Measurements from ENCODE around the gene PRSS27. TPM values are rescaled to one million over a fixed set of nuclear protein-coding genes. Genes with fewer than 3 reads are reported as not detected.
A peak's percentile ranks its signal among the peaks of the same experiment; 100 is the strongest.
"Not testable (repeated sequence)": the region's sequence is repeated elsewhere in the genome, so short reads cannot be mapped to it uniquely, and the experiment has no call there.

Gene PRSS27
- total RNA-seq, 4 donors from 2014 or later, result 0.49 to 0.55 TPM; not detected in 2

- Histone ChIP-seq H3K27ac (peak overlapping the region in 3 of 4 donors; percentile 3 to 83 (median 15)), H3K9me3 (no peaks in the 10 kb centered on the region), H3K27me3 (no peaks in the 10 kb centered on the region), H3K36me3 (no peaks in the 10 kb centered on the region), H3K4me3 (no peak overlapping the region), H3K4me1 (peaks cover 27 to 29% of the 10 kb centered on the region in 2 donors)
- TF ChIP-seq POLR2A (IDR thresholded peaks at IDR 0.05), result no peak
- TF ChIP-seq, protein P1, sequence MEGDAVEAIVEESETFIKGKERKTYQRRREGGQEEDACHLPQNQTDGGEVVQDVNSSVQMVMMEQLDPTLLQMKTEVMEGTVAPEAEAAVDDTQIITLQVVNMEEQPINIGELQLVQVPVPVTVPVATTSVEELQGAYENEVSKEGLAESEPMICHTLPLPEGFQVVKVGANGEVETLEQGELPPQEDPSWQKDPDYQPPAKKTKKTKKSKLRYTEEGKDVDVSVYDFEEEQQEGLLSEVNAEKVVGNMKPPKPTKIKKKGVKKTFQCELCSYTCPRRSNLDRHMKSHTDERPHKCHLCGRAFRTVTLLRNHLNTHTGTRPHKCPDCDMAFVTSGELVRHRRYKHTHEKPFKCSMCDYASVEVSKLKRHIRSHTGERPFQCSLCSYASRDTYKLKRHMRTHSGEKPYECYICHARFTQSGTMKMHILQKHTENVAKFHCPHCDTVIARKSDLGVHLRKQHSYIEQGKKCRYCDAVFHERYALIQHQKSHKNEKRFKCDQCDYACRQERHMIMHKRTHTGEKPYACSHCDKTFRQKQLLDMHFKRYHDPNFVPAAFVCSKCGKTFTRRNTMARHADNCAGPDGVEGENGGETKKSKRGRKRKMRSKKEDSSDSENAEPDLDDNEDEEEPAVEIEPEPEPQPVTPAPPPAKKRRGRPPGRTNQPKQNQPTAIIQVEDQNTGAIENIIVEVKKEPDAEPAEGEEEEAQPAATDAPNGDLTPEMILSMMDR (IDR thresholded peaks at IDR 0.05 in 4 of 5, conservative IDR thresholded peaks at IDR 0.05 in 1 of 5), result no peak
- DNase-seq (no peak), ATAC-seq (no peak)
- in situ Hi-C loops (cut with MboI; ENCODE audit: low sequenced_read_pairs in 4 of 4), result no loop called here
- intact Hi-C loops (cut with DNase I; ENCODE audit: low total_unique reads), result loop anchor here (10.0 kb wide), 2 partner anchors 140 to 190 kb away; partner anchors contain the start of genes CEMP1 and PDPK1
Measured at GRCh38 chr16:2675021-2675420, 45.0 kb downstream of the PRSS27 start.

DNA sequence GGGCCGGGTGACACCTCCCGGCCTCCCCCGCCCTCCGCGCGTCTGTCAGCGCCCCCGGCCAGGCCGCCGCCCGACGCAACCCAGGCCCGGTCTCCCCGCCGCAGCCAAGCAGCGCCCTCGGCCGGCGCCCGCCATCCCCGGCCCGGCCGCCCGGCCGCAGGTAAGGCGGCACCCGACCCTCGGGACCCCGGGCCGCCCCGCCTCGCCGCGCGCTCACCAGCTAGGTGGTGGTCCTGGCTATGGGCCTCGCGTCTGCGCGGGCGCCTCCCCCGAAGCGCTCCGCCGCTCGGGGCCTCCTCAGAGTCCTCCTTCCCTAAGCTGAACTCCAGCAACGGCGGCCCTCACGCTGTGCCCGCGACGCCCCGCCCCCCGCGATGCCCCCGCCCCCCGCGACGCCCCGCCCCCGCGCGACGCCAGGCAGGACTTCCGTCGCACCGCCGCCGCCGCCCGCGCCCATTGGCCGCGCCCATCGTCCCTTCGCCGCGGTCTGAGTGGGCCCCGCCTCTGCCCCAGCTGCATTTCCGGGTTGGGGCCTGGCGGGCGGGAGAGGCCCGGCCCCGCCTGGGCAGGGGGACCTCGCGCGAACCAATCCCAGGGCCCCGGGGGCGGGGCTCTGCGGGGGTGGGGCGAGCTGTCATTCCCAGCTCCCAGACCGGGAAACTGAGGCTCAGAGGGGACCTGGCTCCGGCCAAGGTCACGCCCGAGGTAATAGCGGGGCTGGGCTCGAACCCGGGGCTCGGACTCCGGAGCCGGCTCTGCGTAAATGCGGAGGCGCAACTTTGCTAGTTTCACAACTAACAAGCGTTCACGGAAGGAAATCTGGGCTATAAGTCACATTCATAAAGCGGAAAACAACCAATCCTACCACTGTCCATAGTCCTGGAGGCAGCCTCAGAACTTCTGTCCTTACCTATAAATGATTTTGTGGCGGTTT is 46.7 kb downstream of the PRSS27 start:
- Histone ChIP-seq H3K9me3 (no peaks in the 10 kb centered on the region), H3K27ac (peak overlapping the region; percentile 79 to 86 (median 82)), H3K36me3 (peaks cover 0 to 12% of the 10 kb centered on the region in 2 donors), H3K4me3 (peak overlapping the region; percentile 58 to 89 (median 72)), H3K27me3 (no peaks in the 10 kb centered on the region), H3K4me1 (peaks cover 26 to 32% of the 10 kb centered on the region in 2 donors)
- intact Hi-C loops (cut with DNase I; ENCODE audit: low total_unique reads), result loop anchor here (1.0 to 10.0 kb wide), 4 partner anchors 30 to 516 kb away; partner anchors contain the start of genes CEMP1, PDPK1 and TRAF7
- TF ChIP-seq, protein P1 (IDR thresholded peaks at IDR 0.05 in 4 of 5, conservative IDR thresholded peaks at IDR 0.05 in 1 of 5), result no peak
- TF ChIP-seq POLR2A (IDR thresholded peaks at IDR 0.05), result peak; percentile 67 to 69
- DNase-seq (peak; percentile 91 to 96), ATAC-seq (peak; percentile 70 to 84)
- in situ Hi-C loops (cut with MboI; ENCODE audit: low sequenced_read_pairs in 4 of 4), result no loop called here

DNA sequence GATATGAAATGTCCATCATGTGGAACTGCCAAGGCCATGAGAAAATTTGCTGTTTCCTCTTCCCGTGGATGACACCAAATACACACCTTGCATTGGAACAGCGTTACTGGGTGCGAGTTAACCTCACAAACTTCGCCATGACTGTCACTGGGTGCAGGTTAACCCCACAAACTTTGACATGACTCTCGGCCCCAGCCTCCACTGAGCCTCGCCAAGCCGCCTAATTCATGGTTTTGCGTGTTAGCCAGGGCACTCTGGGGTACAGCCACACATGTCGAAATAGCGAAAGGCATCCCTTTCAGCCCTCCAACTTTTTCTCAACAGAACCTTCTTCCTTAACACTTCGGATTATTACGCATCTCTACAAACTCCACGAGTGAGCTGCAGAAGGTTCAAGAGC is 48.3 kb downstream of the PRSS27 start:
- Histone ChIP-seq H3K27me3 (no peaks in the 10 kb centered on the region), H3K9me3 (no peaks in the 10 kb centered on the region), H3K27ac (peak overlapping the region in 2 of 4 donors; percentile 61 to 78), H3K36me3 (peaks cover 0 to 20% of the 10 kb centered on the region in 2 donors), H3K4me3 (peak overlapping the region in 1 of 4 donors; percentile 53), H3K4me1 (peaks cover 23 to 28% of the 10 kb centered on the region in 2 donors)
- in situ Hi-C loops (cut with MboI; ENCODE audit: low sequenced_read_pairs in 4 of 4) (no loop called here), intact Hi-C loops (cut with DNase I; ENCODE audit: low total_unique reads) (loop anchor here (5.0 to 10.0 kb wide), 3 partner anchors 137 to 514 kb away; partner anchors contain the start of genes CEMP1, PDPK1 and TRAF7)
- no peak for DNase-seq
- no peak for ATAC-seq
- TF ChIP-seq, protein P1 (IDR thresholded peaks at IDR 0.05 in 4 of 5, conservative IDR thresholded peaks at IDR 0.05 in 1 of 5), result no peak
- no peak for TF ChIP-seq POLR2A (IDR thresholded peaks at IDR 0.05)

DNA sequence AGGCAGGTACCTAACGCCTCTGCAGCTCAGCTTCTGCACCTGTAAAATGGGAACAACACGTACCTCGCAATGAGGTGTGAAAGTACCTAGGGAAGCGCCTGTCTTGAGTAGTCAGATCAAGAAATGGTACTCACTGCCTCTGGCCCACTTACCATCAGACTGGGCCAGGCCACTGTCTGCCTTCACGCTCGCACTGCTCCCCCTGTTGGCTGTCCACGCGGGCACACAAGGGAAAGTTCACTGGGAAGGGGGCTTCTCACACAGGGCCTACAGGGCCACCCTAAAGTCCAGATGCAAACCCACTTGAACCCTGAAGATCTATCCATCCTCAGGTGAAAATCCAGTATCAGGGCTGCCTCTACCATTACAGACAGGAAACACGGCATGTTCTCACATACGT is 48.8 kb downstream of the PRSS27 start:
- H3K9me3 ChIP-seq; H3K4me3 ChIP-seq; in situ Hi-C loops (cut with MboI; ENCODE audit: low sequenced_read_pairs in 4 of 4); DNase-seq; H3K27me3 ChIP-seq; ATAC-seq: not testable (repeated sequence)
- Histone ChIP-seq H3K27ac (peak overlapping the region in 1 of 4 donors; percentile 78), H3K36me3 (peaks cover 0 to 20% of the 10 kb centered on the region in 2 donors), H3K4me1 (peaks cover 23 to 28% of the 10 kb centered on the region in 2 donors)
- intact Hi-C loops (cut with DNase I; ENCODE audit: low total_unique reads), result loop anchor here (5.0 to 10.0 kb wide), 3 partner anchors 136 to 514 kb away; partner anchors contain the start of genes CEMP1, PDPK1 and TRAF7

DNA sequence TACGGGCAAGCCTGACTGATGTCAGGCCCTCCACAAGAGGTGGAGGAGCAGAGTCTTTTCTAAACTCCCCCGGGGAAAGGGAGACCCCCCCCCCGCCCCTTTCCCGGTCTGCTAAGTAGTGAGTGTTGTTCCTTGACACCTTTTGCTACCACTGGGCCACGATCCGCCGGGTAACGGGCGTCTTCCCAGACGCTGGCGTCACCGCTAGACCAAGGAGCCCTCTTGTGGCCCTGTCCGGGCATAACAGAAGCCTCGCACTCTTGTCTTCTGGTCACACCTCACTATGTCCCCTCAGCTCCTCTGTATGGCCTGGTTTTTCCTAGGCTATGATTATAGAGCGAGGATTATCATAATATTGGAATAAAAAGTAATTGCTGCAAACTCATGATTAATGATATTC is 50.0 kb downstream of the PRSS27 start:
- Histone ChIP-seq H3K4me3 (peak overlapping the region in 2 of 4 donors; percentile 15 to 34), H3K36me3 (peaks cover 0 to 20% of the 10 kb centered on the region in 2 donors), H3K4me1 (peaks cover 23 to 28% of the 10 kb centered on the region in 2 donors), H3K27ac (peak overlapping the region; percentile 57 to 61 (median 59))
- H3K9me3 ChIP-seq; H3K27me3 ChIP-seq; ATAC-seq; in situ Hi-C loops (cut with MboI; ENCODE audit: low sequenced_read_pairs in 4 of 4): not testable (repeated sequence)
- intact Hi-C loops (cut with DNase I; ENCODE audit: low total_unique reads), result loop anchor here (5.0 to 10.0 kb wide), 3 partner anchors 135 to 513 kb away; partner anchors contain the start of genes CEMP1, PDPK1 and TRAF7
- TF ChIP-seq, protein P1 (IDR thresholded peaks at IDR 0.05 in 4 of 5, conservative IDR thresholded peaks at IDR 0.05 in 1 of 5), result peak; percentile 35 to 67 (median 56)
- peak; percentile 46 to 76 for DNase-seq

GRCh38 chr16:2669587-2669986 is 50.4 kb downstream of the PRSS27 start:
- in situ Hi-C loops (cut with MboI; ENCODE audit: low sequenced_read_pairs in 4 of 4), result not testable (repeated sequence)
- H3K4me3 ChIP-seq, result peak overlapping the region in 2 of 4 donors; percentile 15 to 34

DNA sequence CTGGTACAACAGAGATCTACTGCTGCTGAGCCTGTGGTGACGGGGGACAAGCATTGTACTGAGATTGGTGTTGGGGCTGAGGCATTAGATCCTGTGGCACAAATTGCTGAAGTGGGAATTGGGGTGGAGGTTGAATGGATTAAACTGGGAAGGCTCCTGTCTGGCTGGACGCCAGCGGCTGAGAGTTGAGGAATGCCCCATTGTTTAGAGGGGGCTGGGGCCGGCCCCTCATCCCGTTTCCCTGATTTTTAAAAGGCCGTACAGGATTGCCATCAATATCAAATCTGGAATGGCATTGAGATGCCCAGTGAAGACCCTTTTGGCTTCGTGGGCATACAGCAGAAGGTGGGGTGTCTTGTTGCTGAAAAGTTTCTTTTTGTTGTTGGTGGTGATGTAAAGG is 53.4 kb downstream of the PRSS27 start:
- H3K4me3 ChIP-seq; intact Hi-C loops (cut with DNase I; ENCODE audit: low total_unique reads); DNase-seq; in situ Hi-C loops (cut with MboI; ENCODE audit: low sequenced_read_pairs in 4 of 4); H3K27me3 ChIP-seq; H3K9me3 ChIP-seq; H3K27ac ChIP-seq; ATAC-seq: not testable (repeated sequence)
- Histone ChIP-seq H3K36me3 (peaks cover 0 to 31% of the 10 kb centered on the region in 2 donors), H3K4me1 (peaks cover 13 to 14% of the 10 kb centered on the region in 2 donors)

More at GRCh38 chr16:2669587-2669986, 50.4 kb downstream of the PRSS27 start:
- peak overlapping the region; percentile 57 to 61 (median 59) for H3K27ac ChIP-seq
- ATAC-seq; DNase-seq; H3K9me3 ChIP-seq; H3K27me3 ChIP-seq; intact Hi-C loops (cut with DNase I; ENCODE audit: low total_unique reads): not testable (repeated sequence)
- peaks cover 23 to 28% of the 10 kb centered on the region in 2 donors for H3K4me1 ChIP-seq
- peaks cover 0 to 20% of the 10 kb centered on the region in 2 donors for H3K36me3 ChIP-seq
